OCI-LY1 (cell line): ENCODE data around the gene ANKFY1.

Experiments
- H2AFZ ChIP-seq: fragments of 200-600 bp; sonication (generic), shearing (Covaris generic); 2 replicates; pipeline ENCODE4 v1.6.0; 2014; ENCODE audit warnings: antibody characterized with exemption, mild to moderate bottlenecking, low read length
- H3F3A ChIP-seq: fragments of 200-600 bp; sonication (generic), shearing (Covaris generic); 2 replicates; pipeline ENCODE4 v1.6.0; 2014; ENCODE audit warnings: mild to moderate bottlenecking, antibody characterized with exemption, low read length, moderate library complexity; ENCODE audit not compliant: insufficient read depth
- H3K27ac ChIP-seq: fragments of 200-600 bp; sonication (generic); 2 replicates; pipeline ENCODE4 v1.5.1; 2014; ENCODE audit warnings: low read length, mixed run types, mild to moderate bottlenecking, low read depth; ENCODE audit not compliant: poor library complexity, severe bottlenecking
- H3K27me3 ChIP-seq: fragments of 200-600 bp; sonication (generic); 2 replicates; pipeline ENCODE4 v1.6.0; 2014; ENCODE audit warnings: antibody characterized with exemption, mild to moderate bottlenecking, low read length, moderate library complexity; ENCODE audit not compliant: insufficient read depth
- H3K36me3 ChIP-seq: fragments of 200-600 bp; sonication (generic); 2 replicates; pipeline ENCODE4 v1.6.1; 2014; ENCODE audit warnings: mild to moderate bottlenecking, antibody characterized with exemption, low read length, moderate library complexity, mixed read lengths; ENCODE audit not compliant: insufficient read depth
- H3K4me1 ChIP-seq: fragments of 200-600 bp; sonication (generic); 2 replicates; pipeline ENCODE4 v1.5.1; 2014; ENCODE audit warnings: mild to moderate bottlenecking, low read length, moderate library complexity; ENCODE audit not compliant: insufficient read depth, severe bottlenecking
- H3K4me2 ChIP-seq: fragments of 200-600 bp; sonication (generic), shearing (Covaris generic); 2 replicates; pipeline ENCODE4 v1.6.1; 2014; ENCODE audit warnings: low read length
- H3K4me3 ChIP-seq: fragments of 200-600 bp; sonication (generic); 2 replicates; pipeline ENCODE4 v1.5.1; 2014; ENCODE audit warnings: low read length, low read depth, mild to moderate bottlenecking, mixed read lengths; ENCODE audit not compliant: poor library complexity, severe bottlenecking
- H3K79me2 ChIP-seq: fragments of 200-600 bp; shearing (Covaris generic); 2 replicates; pipeline ENCODE4 v1.6.1; 2016; ENCODE audit warnings: mixed run types, low read length, mixed read lengths; ENCODE audit not compliant: insufficient read depth
- H3K9ac ChIP-seq: fragments of 200-600 bp; sonication (generic), shearing (Covaris generic); 2 replicates; pipeline ENCODE4 v1.6.1; 2014; ENCODE audit warnings: mild to moderate bottlenecking, low read length, mixed read lengths
- H3K9me2 ChIP-seq: fragments of 200-600 bp; sonication (generic), shearing (Covaris generic); 2 replicates; pipeline ENCODE4 v1.6.1; 2014; ENCODE audit warnings: low read depth, mild to moderate bottlenecking, low read length, mixed read lengths
- H3K9me3 ChIP-seq: fragments of 200-600 bp; shearing (Covaris generic); 2 replicates; pipeline ENCODE4 v1.6.1; 2014; ENCODE audit warnings: low read length, mixed read lengths
- H4K20me1 ChIP-seq: fragments of 200-600 bp; sonication (generic), shearing (Covaris generic); 2 replicates; pipeline ENCODE4 v1.6.0; 2016; ENCODE audit warnings: mild to moderate bottlenecking, low read length; ENCODE audit not compliant: insufficient read depth
- CTCF ChIP-seq: fragments of 200-600 bp; sonication (generic), shearing (Covaris generic); IDR thresholded peaks from 2 replicates; pipeline ENCODE4 v1.5.1; 2017; ENCODE audit warnings: mild to moderate bottlenecking, antibody characterized with exemption, low read length, moderate library complexity, mixed read lengths
- EZH2 ChIP-seq: fragments of 200-600 bp; sonication (generic), shearing (Covaris generic); IDR thresholded peaks from 2 replicates; pipeline ENCODE4 v1.8.0; 2017; ENCODE audit warnings: borderline replicate concordance, mixed run types, mild to moderate bottlenecking, antibody characterized with exemption, low read length, moderate library complexity, mixed read lengths

ANKFY1 gene

GRCh38 chr17:4263282-4264215, at the start of gene ANKFY1:
Gene ANKFY1, minus strand, starts transcription at chr17:4263979. Its CDS starts 38 bp downstream, at chr17:4263941.
- peaks cover 50% of the 10 kb centered on the region for H3K36me3 ChIP-seq
- H3K4me2 ChIP-seq, result peak within 1 kb of the TSS; percentile 89
- no peak within 1 kb of the TSS for H2AFZ ChIP-seq
- peak within 1 kb of the TSS; percentile 82 for H3K9ac ChIP-seq
- H3K4me1 ChIP-seq, result peaks cover 25% of the 10 kb centered on the region
- H3K27me3 ChIP-seq, result no peaks in the 10 kb centered on the region
- H3K9me2 ChIP-seq, result no peaks in the 10 kb centered on the region
- H3K4me3 ChIP-seq, result peak within 1 kb of the TSS; percentile 94
- peak within 1 kb of the TSS; percentile 64 for H3K27ac ChIP-seq
- H3K9me3 ChIP-seq, result peaks cover 12% of the 10 kb centered on the region
- peaks cover 5% of the 10 kb centered on the region; the same call in 1 of the 2 replicates for H3F3A ChIP-seq
- 0 out of 2 replicates have a peak, but pooled peaks have one; percentile 31 for TF ChIP-seq CTCF
- TF ChIP-seq EZH2, result no peak
- H4K20me1 ChIP-seq, result no peaks in the 10 kb centered on the region
- peaks cover 50% of the 10 kb centered on the region for H3K79me2 ChIP-seq

- TF ChIP-seq EZH2, result no peak
- TF ChIP-seq CTCF, result no peak
- no peak overlapping the region for H3K27ac ChIP-seq
- H3K9me3 ChIP-seq, result no peaks in the 10 kb centered on the region
- H3K27me3 ChIP-seq, result no peaks in the 10 kb centered on the region
- no peaks in the 10 kb centered on the region for H3K9me2 ChIP-seq
- H3K4me2 ChIP-seq, result no peak overlapping the region
- H3K4me3 ChIP-seq, result no peak overlapping the region
- H2AFZ ChIP-seq, result no peak overlapping the region
- H4K20me1 ChIP-seq, result no peaks in the 10 kb centered on the region
- no peaks in the 10 kb centered on the region; the same call in 1 of the 2 replicates for H3F3A ChIP-seq
- H3K4me1 ChIP-seq, result peaks cover 36% of the 10 kb centered on the region
- H3K36me3 ChIP-seq, result peaks cover 44% of the 10 kb centered on the region; the same call in 1 of the 2 replicates
- H3K9ac ChIP-seq, result no peak overlapping the region
- H3K79me2 ChIP-seq, result peaks cover 86% of the 10 kb centered on the region
Observed at GRCh38 chr17:4310354-4311060, 46.7 kb upstream of the ANKFY1 start.

- Histone ChIP-seq H3K9ac (no peak overlapping the region), H3K4me3 (no peak overlapping the region), H3K27ac (no peak overlapping the region), H3K4me2 (no peak overlapping the region), H2AFZ (no peak overlapping the region), H3K4me1 (peaks cover 35% of the 10 kb centered on the region), H3K9me3 (no peaks in the 10 kb centered on the region), H3K36me3 (peaks cover 47% of the 10 kb centered on the region; the same call in 1 of the 2 replicates), H3K79me2 (peaks cover 80% of the 10 kb centered on the region), H4K20me1 (no peaks in the 10 kb centered on the region), H3F3A (no peaks in the 10 kb centered on the region; the same call in 1 of the 2 replicates), H3K9me2 (no peaks in the 10 kb centered on the region), H3K27me3 (no peaks in the 10 kb centered on the region)
- no peak for TF ChIP-seq CTCF
- TF ChIP-seq EZH2, result no peak
Observed at GRCh38 chr17:4309897-4310296, 46.1 kb upstream of the ANKFY1 start.
